GM21737 (cell line): ENCODE measurements around the gene LHX4.

Source experiments
- ATAC-seq: cut with Tn5 transposase; IDR thresholded peaks from one replicate; pipeline ENCODE4 v1.9.1; 2021; ENCODE audit warnings: mild to moderate bottlenecking, moderate library complexity; ENCODE audit not compliant: unreplicated experiment

Gene LHX4

DNA sequence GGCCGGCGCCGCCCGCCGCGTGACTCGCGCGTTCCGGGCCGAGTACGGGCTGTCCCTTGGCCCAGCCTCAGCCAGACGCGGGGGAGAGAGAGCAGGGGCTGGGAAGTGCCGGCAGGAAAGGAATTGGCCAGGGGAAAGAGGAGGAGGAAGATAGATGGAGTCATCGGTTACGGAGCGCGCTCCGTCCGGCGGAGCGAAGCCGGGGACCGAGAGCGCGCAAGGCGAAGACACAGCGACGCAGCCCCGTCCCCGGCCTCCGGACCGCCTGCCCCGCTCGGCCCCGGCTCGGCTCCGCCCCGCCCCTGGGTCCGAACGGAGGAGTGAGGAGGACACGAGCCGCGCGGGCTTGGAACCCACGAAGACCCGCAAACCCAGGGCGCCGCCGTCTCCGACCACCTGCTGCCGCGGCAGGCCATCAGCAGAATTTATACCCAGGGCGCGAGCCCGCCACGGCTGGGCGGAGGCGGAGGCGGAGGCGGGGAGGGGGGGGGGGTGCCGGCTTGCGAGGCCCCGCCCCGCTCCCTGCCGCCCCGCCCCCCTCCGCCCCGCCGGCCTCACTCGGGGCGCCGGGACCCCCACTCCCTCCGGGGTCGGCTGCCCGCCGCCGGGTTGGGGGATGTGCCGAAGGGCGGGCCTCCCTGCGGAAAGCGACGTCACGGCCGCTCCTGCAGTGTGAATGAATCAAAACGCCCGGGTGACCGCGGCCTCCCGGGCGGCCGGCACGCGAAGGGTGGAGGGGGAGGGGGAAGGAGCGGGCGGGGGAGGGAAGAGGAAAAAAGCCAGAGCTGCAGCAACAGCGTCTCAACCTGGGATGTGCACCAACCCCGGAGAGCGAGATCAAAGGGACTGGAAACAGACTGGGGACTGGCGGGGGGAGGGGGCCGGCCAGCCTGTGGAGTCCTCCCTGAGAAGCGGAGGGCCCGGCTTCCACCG is at the start of gene LHX4:
TSS of gene LHX4 (plus strand) at position 782 of the 933 bp plus-strand sequence. CDS start 266 bp downstream, outside the sequence.
- ATAC-seq, result no peak

DNA sequence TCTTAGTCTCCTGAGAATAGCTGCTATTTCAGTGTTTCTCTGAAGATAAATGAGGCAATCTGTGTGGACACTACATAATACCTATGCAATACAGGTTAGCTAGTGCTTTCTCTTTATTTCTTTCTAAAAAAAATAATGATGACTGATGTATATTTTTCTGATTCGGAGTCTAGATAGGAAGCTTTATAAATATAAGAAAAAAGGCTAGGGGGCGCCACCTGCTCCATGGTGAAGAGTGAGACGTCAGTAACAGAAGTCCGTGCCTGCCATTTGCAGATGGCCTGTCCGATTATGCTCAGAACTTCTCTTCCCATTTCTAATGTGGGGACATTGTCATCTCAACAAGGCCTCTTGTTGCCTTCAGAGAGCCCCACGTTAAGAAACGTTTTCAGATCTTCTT is 49.0 kb upstream of the LHX4 start:
- ATAC-seq, result no peak

DNA sequence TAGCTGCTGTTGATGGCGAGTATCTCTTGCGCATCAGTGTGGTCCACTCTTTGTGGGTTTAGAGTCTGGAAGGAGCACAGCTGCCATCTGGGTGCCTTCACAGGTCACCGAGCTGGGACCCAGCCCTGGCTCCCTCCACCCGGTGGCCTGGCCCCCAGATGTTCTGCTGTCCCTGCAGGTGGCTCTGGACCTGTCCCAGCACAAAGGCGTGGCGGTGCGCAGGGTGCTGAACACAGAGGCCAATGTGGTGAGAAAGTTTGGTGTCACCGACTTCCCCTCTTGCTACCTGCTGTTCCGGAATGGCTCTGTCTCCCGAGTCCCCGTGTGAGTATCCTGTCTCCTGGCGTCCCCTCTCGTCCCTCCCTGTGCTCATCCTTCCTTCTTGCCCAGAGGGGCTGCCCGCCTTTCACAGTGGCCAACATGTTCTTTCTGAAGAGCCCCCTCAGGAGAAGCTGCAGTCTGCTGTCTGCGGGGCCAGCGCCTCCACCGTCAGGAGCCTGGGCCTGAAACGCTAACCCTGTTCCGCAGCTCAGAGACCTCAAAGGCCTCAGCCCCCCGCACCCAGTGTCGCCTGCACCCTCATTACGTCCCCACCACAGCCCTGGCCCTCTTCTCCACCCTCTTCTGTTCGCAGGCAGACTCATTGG is 47.9 kb upstream of the LHX4 start:
- no peak for ATAC-seq

DNA sequence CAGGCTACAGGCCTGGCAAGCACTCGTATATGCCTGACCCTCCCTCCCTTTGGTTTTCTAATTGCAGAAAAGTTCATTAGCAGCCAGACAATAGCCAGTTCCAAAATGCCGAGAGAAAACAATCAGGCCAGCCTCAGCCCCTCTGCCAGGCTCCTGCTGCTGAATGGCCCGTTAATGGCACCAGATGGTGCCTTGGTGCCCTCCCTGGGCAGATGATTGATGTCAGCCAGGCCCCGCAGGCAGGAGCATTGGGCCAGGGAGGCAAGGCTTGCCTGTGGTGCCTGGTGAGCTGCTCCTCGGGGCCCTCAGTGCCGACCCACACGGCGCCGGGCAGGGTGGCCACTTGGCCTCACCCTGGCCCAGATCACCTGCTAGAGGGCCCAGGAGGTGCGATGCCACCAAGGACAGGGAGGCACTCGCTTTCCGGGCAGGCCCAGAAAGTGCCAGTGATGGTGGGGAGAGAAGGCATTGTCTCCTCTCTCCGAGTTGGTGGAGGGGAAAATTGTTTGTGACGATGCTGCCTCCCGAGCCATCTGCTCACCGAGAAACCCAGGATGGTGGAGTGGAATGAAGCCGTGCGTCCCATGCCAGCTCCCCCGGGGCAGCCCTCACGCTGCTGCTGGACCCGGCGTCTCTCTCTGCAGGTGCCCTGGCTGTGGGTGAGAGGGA is 47.3 kb upstream of the LHX4 start:
- ATAC-seq, result no peak

DNA sequence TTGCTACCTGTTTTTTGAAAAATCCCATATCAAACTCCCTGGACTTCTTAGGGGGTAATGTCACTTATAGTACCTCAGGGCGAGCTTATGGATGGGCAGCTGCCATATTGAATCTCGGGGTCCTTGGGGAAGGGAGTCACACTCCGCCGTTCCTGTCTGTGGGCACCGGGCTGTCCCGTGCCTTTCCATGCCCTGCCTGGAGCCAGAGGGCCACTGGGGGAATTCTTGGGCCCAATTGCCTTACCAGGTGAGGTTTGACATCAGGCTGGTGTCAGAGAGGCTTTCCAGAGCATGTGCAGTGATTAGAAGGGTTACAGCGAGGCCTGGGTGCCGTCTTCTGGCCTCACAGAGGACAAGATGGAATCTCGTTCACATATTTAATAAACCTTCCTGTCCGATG is 46.6 kb upstream of the LHX4 start:
- ATAC-seq, result no peak

DNA sequence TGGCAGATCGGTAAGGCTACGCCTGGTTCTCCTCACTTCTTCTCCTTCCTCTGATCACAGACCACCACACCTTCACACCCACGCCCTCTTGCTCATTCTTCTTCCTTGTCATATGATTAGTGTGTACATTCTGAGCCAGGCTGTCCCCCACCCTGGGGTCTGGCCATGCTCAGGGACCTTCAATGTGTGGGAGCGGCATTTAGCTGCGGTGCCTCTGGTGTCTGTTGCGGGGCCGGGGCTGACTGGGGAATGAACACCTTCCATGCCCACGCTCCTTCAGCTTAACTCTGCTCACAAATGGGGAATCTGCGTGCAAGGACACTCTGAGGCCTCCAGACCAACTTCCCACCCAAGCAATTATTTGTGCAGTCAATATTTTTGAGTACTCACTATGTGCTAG is 46.0 kb upstream of the LHX4 start:
- no peak for ATAC-seq

DNA sequence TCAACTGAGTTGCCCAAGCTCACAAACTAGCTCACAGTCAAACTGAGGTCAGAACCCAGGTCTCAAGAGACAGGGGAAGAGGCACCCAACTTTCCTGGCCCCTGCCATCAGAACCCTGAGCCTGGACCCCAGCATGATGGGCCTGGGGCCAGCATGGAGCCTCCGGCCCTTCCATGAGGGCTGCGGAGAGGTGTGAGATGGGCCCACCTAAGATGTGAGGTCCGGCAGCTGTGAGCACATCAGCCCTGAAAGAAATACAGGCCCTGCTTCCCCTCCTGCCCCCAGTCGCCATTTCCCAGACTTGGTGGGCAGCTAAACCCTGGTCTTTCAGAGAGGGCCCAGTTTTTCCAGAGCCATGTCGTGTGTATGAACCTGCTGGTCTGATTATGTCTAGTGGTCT is 44.8 kb upstream of the LHX4 start:
- ATAC-seq, result no peak

DNA sequence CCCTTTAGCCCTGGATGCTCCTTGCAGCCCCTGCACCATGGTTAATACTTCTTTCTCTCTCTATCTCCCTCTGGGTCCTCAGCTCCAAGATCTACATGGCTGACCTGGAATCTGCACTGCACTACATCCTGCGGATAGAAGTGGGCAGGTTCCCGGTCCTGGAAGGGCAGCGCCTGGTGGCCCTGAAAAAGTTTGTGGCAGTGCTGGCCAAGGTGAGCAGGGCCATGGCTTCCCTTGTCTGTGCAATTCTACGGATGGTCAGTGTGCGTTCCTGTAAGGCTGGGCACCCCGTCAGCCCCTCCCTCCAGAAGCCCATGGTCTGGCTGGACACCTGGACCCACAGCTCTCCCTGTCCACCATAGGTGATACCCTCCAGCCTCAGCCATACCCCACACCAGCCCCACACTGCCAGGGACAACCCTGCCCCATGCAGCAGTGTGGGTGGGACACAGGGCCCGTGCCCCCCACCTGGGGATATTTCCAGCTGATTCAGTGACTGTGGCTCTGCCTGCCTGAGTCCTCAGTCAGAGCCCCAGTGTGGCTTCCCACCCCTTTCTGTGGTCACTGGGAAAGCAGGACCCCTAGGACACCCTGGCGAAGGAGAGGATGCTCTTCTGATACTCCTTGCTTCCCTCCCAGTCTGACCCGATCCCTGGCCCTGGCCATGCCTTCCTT is 44.0 kb upstream of the LHX4 start:
- ATAC-seq, result no peak

DNA sequence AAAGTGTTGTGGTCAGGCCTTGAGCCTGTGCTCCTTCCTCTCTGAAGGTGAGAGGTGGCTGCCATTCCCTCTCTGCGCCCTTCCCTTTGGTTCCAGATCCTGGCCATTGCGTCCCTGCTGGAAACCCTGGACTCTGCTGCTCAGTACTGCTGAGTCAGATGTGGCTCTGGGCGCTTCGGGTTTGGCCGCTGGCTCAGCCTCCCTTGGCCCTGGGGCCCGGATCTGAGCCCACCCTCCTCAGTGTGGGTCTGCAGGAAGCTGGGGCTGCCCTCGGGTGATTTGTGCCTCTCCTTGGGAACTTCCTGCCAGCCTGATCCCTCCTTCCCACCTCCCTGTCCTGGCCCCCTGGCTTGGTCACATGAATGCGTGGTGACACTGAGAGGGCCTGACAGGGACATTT is 43.2 kb upstream of the LHX4 start:
- ATAC-seq, result no peak

DNA sequence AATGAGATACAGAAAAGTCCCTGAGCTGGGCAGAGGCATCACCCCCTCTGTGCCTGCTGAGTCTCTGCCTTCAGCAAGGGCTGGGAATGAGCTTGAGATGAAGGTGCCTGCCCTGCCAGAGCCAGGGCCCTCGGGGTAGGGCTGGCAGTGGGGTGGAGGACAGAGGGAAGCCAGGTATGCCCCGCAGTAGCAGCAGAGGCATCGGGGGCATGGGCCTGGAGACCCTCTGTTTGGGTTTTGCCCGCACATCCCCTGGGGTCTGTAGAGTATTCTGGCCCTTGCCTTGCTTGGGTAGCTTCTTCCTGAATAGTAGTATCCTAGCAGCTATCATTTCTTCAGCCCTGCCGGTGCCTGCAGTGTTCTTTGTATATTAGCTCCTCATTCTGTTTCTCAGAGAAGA is 42.4 kb upstream of the LHX4 start:
- ATAC-seq, result no peak

DNA sequence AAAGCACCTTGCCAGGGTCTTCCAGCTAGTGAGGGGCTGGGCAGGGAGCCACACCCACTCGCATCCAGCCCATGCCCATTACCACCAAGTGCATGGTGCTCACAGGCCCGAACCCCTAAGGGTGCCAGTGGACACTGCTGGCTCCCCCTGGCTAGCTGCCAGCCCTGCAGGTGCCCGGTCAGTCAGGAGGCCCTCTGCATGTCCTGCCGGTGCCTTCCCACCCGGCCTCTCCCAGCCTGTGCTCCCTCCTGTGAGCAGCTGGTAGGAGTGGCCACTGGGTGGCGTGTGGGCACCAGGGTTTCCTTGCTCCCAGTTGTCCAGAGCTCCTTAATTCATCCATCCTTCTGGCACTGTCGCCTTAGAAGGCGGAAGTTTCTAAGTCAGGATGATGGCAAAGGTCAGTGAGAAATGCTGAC is 42.0 kb upstream of the LHX4 start:
- ATAC-seq, result no peak

DNA sequence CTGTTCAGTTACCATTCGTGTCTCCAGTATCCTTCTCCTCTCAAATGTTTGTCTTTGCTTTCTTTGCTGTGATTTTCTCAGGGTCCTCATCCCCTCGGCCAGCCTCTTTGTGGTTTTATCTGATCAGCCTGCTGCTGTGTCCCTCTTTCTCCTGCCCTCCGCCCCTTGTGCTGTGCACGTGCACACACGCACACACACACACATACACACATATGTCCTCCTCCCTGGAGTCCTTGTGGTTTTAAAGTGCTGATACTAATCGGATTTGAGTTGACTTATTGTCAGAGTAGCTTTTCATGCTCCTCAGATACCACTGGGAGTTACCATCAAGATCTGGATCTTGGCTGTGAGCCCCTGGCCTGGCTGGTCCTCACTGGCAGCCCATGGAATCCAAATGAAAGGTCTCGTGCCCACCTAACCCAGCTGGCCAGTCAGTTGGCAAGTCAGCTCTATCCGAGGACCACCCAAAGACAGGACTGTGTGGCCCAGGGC is 41.3 kb upstream of the LHX4 start:
- ATAC-seq, result no peak

DNA sequence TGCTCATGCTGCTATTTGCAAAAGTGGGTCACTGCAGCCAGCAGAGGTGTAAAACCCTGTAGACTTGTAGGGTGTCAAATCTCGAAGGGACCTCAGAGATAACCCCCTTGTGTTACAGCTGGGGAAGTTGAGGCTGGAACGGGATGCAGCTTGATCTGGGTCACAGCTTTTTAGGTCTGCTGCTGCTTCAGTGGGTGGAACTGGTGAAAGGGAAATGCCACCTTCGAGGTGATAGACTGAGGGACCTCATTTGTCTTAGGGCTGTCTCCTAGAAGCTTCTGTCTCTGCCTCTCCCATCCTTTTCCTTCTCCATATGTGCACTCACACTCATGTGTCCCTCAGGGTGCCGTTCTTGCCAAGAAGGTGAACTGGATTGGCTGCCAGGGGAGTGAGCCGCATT is 40.0 kb upstream of the LHX4 start:
- no peak for ATAC-seq

DNA sequence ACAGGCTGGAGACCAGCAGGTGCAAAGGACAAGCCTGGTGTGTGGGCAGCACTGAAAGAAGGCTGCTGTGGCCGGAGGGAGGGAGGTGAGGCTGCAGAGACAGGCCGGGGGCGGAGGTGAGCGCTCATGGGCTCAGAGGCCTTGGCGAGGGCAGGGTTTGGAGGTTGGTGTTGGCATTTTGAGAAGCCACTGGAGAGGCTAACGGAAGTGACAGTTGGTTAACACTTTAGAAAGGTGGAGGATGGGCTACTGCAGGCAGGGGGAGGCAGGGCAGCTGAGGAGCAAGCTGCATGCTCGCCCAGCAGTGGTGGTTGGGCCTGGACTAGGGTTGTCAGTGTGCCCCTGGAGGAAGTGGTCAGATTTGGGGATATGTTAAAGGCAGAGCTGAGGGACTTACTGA is 37.9 kb upstream of the LHX4 start:
- ATAC-seq, result no peak

DNA sequence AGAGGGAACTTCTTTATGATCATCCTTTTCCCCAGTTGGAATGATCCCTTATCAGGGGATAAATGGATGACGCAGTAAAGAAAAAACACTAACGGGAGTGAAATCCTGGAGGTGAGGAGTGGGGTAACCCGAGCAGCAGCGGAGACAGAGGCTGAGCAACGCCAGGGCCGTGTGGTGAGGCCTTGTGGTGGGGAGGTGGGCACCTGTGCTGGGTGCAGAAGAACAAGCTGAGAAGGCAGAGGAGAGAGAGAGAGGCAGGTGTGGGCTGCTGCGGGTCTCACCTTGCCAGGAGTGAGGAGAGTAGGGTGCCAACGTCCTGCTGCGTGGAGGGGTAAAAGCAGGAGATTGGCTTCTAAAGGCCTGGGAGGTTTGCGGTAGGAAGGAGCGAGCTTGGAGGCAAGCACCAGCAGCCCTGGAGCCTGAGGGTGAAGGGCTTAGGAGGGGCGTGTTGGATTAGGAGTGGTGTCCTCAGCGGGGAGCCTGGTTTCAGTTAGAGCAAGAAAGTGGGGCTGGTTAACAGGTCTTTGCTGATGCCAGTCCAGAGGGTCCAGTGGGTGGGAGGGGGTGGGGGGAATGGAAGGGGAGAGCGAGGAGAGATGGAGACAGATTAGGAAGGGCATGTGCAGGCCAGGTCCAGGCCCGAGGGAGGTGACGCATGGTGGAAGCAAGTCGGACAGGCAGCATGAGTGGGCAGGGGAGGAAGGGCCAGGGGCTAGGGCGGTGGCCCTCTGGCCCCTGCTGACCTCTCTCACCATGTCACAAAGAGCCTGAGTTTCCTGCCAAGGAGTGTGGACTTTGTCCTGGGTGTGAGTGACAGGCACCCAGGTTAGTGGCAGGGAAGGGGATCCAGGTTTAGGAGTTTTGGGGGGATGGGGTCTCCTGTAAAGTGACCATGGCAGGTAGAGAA is 36.7 kb upstream of the LHX4 start:
- no peak for ATAC-seq

DNA sequence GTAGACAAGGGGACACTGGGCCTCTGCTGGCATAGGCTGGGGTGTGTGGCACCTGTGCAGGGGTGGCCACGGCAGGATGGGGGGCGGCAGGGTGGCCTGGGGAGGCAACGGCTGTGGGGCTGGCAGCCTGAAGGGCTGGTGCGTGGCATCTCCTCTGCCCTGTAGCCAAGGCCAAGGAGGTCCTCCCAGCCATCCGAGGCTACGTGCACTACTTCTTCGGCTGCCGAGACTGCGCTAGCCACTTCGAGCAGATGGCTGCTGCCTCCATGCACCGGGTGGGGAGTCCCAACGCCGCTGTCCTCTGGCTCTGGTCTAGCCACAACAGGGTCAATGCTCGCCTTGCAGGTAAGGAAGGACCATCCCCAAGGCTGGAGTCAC is 36.0 kb upstream of the LHX4 start:
- no peak for ATAC-seq

DNA sequence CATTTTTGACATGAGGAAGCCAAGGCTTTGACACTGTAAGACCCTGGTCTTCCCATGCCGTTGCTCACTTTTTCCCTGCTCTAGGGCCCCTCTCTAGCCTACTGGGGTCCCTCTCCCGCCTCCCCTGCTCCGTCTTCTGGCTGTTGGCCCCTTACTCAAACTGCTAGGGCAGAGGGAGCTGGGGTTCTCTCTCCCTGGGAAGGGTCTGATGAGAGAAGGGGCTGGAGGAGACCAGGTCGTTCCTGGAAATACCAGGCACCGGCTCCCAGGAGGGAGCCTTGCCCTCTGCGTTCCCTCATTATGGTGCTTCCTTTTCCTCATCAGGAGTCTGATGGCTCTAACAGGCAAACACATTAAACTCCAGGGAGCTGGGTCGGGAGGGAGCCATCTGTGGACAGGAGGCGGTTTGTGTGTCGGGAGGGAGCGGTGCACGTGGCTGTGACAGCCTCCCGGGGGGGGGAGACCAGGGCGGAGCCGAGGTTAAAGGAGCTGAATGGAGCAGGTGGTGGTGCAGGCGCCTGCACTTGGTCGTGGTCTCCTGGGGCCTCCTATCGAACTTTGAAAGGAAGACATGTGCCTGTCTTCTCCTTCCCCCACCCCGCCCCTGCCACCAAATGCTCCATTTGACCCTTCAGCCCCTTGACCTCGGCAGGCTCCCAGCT is 35.4 kb upstream of the LHX4 start:
- no peak for ATAC-seq

DNA sequence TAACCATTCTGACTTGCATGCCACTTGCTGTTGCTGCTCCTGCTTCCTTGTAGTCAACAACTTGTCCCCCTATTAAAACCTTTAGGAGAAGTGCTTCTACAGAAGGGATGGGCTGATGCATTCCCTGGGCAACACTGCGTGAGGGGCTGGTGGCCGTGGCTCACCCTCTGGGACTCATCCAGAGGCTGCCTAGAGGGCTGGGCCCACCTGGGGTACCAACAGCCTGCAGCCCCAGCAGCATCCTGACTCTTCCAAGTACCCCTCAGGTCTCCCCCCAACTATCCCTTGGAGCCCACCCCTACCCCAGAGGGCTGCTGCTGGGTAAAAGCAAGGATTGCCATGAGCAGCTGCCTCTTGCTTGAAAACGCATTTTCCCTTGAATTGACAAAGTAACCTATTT is 34.7 kb upstream of the LHX4 start:
- ATAC-seq, result no peak

DNA sequence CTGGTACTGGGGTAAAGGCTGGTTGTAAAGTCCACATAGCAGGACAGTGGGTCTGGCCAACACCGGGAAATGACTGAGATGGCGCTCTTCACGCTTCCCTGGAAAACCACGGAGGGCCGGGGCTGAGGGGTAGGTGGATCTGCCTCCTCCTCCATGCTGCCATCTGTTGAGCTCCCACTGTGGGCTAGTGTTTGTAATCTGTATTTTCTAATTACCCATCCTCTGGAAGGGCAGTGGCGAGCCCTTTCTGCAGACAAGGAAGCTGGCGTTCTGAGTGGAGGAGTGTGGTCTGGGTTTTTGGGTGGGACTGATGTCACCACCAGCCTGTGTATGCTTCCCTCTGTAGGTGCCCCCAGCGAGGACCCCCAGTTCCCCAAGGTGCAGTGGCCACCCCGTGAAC is 34.1 kb upstream of the LHX4 start:
- ATAC-seq, result no peak
